Lower lobe of right lung (tissue), 2 donors: ENCODE measurements around the gene ECPAS. TPM values are rescaled to one million over a fixed set of nuclear protein-coding genes. Genes with fewer than 3 reads are reported as not detected.
A peak's percentile ranks its signal among the peaks of the same experiment; 100 is the strongest.

Experiments used
- ATAC-seq, 2 donors: fragments of 200-7000 bp; cut with Tn5 transposase; one replicate each; pipeline ENCODE4 v1.9.1; 2020 to 2022; ENCODE audit warnings: mild to moderate bottlenecking in 2 of 2, moderate library complexity in 2 of 2
- DNase-seq: peaks from one replicate; pipeline ENCODE4 v3.0.0-alpha.2; 2020
- H3K27ac ChIP-seq: fragments of 200-600 bp; one replicate; pipeline ENCODE4 v1.8.0; 2022
- H3K27me3 ChIP-seq: fragments of 200-600 bp; one replicate; pipeline ENCODE4 v1.8.0; 2022; ENCODE audit warnings: low read depth
- H3K36me3 ChIP-seq: fragments of 200-600 bp; one replicate; pipeline ENCODE4 v1.8.0; 2022; ENCODE audit warnings: mild to moderate bottlenecking
- H3K4me1 ChIP-seq: fragments of 200-600 bp; one replicate; pipeline ENCODE4 v1.8.0; 2022
- H3K4me3 ChIP-seq: fragments of 200-600 bp; one replicate; pipeline ENCODE4 v1.8.0; 2022; ENCODE audit warnings: mild to moderate bottlenecking
- H3K9me3 ChIP-seq: fragments of 200-600 bp; one replicate; pipeline ENCODE4 v1.8.0; 2022
- intact Hi-C: fragments of 100-400 bp; cut with DNase I; formaldehyde crosslinking; loops from one replicate; pipeline ENCODE4 v1.11.0; 2022
- total RNA-seq: library from RNA; stranded (reverse); fragmentation: NEBNext Ultra II Directional; extraction: Animal tissue kit (Norgen Biotek cat#: 25700); gene quantifications from one replicate; pipeline ENCODE4 v1.2.1, GENCODE V29; 2021
- TF ChIP-seq, protein P1 (sequence below): fragments of 200-600 bp; IDR thresholded peaks from one replicate; pipeline ENCODE4 v1.8.0; 2022; ENCODE audit warnings: antibody characterized with exemption, mild to moderate bottlenecking
- donor health status: DM: no; HTN: yes; CAD: no; lungs with severe emphysema.

ECPAS gene
- total RNA-seq, 1 donor from 2014 or later: 97.1 TPM

DNA sequence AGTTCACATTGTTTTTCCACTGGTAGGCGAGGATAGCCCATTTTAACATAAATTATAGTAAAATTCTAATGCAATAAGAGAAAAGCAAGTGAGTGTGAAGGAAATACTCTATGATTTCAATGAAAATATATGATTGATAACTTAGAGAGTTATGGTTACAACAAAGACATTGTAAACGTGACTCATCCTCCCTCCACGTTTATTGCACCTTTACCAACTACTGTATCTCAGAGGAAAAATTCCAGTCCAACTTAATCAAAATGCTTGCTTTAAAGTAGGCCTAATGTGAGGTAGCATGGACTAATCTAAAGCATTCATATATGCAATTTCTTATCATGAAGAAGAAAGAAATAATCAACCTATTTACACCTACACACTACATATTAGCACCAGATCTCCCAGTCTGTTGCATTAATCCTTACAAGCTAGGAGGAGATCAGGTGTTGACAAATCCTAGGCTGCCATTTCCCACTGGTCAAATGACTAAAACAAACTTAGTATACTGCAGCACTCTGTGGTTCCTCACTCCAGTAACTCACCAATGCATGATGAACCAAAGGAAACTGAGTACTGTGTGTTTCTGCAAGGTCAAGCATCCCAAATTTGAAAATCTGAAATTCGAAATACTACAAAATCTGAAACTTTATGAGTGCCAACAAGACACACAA, 41.7 kb downstream of the ECPAS start:
- Histone ChIP-seq H3K4me3 (no peak overlapping the region), H3K27me3 (no peaks in the 10 kb centered on the region), H3K36me3 (peaks cover 75% of the 10 kb centered on the region), H3K27ac (no peak overlapping the region), H3K4me1 (no peaks in the 10 kb centered on the region), H3K9me3 (no peaks in the 10 kb centered on the region)
- intact Hi-C loops: no loop called here
- DNase-seq: no peak
- TF ChIP-seq, protein P1, sequence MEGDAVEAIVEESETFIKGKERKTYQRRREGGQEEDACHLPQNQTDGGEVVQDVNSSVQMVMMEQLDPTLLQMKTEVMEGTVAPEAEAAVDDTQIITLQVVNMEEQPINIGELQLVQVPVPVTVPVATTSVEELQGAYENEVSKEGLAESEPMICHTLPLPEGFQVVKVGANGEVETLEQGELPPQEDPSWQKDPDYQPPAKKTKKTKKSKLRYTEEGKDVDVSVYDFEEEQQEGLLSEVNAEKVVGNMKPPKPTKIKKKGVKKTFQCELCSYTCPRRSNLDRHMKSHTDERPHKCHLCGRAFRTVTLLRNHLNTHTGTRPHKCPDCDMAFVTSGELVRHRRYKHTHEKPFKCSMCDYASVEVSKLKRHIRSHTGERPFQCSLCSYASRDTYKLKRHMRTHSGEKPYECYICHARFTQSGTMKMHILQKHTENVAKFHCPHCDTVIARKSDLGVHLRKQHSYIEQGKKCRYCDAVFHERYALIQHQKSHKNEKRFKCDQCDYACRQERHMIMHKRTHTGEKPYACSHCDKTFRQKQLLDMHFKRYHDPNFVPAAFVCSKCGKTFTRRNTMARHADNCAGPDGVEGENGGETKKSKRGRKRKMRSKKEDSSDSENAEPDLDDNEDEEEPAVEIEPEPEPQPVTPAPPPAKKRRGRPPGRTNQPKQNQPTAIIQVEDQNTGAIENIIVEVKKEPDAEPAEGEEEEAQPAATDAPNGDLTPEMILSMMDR: no peak
- ATAC-seq: no peak

DNA sequence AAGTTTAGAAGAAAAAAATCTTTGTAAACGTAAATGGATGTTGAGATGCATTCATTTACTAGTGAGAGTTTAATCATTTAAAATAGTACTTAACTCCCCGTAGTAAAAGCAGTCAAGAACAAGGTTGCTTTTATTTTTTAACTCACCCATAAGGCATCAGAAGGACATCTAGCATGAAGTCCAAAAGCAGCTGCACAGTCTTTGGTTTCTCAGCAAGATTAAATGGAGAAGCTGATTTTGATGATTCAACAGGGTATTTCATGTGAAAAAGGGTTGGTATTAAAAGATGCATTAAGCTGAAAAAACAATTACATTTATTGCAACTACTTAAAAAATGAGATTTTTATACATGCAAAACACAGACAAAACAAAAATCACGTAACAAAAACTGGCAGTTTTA, 44.0 kb downstream of the ECPAS start:
- TF ChIP-seq, protein P1: no peak
- ATAC-seq (no peak), DNase-seq (no peak)
- Histone ChIP-seq H3K4me3 (no peak overlapping the region), H3K4me1 (no peaks in the 10 kb centered on the region), H3K27me3 (no peaks in the 10 kb centered on the region), H3K9me3 (no peaks in the 10 kb centered on the region), H3K27ac (no peak overlapping the region), H3K36me3 (peaks cover 89% of the 10 kb centered on the region)
- intact Hi-C loops: no loop called here

DNA sequence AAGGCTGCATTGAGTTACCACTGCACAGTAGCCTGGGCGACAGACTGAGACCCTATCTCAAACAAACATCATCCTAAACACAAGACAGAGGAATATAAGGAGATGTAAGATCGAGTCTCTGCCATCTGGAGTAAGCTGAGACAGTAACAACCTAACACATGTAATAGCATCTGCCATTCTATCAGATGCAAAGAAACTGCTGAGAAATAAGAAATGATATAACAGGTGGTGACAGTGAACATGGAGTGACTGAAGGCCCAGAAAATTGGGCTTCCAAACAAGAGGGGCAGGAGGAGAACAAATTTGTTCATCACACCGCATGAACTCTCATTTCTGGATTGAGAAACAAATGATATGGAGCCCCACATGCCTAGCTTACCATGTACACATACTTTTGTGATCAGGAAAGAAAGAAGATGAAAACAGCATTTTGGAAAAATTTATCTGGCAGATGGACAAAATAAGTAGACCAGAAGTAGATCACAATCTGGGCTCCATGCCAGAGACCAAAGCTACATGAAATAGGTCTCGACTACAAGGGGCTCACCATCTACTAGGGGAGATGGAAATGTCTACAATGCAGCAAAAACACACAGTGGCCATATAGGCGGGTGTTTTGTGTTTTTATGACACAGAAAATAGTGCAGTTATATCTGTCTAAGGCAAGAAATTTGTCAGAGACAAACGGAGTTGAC, 45.5 kb downstream of the ECPAS start:
- H3K9me3 ChIP-seq: no peaks in the 10 kb centered on the region
- peaks cover 91% of the 10 kb centered on the region for H3K36me3 ChIP-seq
- intact Hi-C loops: loop anchor here (10.0 kb wide), 1 partner anchor 74 kb away; no protein-coding TSS in a partner anchor
- ATAC-seq (no peak), DNase-seq (no peak)
- no peak overlapping the region for H3K4me3 ChIP-seq
- no peak overlapping the region for H3K27ac ChIP-seq
- TF ChIP-seq, protein P1: no peak
- H3K4me1 ChIP-seq: no peaks in the 10 kb centered on the region
- H3K27me3 ChIP-seq: no peaks in the 10 kb centered on the region

DNA sequence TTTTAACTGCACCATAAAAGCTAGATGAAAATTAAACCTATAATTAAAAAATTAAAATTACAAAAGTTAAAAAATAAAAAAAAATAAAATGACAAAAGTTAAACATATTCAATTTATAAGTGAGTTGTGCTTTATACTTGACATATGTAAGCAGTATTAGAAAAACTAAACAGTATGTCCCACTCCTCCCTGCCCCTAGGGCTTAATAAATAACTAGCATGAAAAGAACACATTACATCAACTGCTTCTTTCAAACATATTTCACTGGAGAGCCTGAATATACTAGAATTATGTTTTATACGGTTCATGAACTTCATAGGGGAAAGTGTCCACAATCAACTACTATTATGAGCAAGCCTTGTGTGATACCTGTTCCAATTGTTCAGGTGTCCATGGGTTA, 47.6 kb downstream of the ECPAS start:
- no peaks in the 10 kb centered on the region for H3K27me3 ChIP-seq
- peaks cover 91% of the 10 kb centered on the region for H3K36me3 ChIP-seq
- no peaks in the 10 kb centered on the region for H3K4me1 ChIP-seq
- intact Hi-C loops: loop anchor here (10.0 kb wide), 1 partner anchor 72 kb away; no protein-coding TSS in a partner anchor
- no peak for DNase-seq
- TF ChIP-seq, protein P1: no peak
- H3K4me3 ChIP-seq: no peak overlapping the region
- ATAC-seq: no peak
- no peak overlapping the region for H3K27ac ChIP-seq
- H3K9me3 ChIP-seq: no peaks in the 10 kb centered on the region

DNA sequence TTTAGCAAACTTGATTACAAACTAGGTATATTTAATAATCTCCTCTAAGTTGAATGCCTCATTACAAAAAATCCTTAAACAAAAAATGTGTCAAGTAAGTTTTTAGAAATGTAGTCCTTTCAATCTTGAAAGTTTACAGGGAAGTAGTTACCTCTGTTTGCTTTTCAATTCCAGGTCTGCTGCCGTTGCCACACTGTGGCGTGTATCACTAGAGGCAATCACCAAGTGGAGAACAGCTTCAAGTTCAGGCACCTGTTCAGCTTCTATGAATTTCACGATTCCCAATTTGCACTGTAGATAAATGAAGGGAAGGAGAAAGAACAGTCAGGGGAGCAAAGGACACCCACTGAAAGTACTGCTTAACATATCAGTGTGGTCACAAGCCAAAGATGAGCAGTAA, 51.1 kb downstream of the ECPAS start:
- no peak overlapping the region for H3K27ac ChIP-seq
- no peak for DNase-seq
- no peak overlapping the region for H3K4me3 ChIP-seq
- TF ChIP-seq, protein P1: no peak
- peaks cover 92% of the 10 kb centered on the region for H3K36me3 ChIP-seq
- H3K9me3 ChIP-seq: no peaks in the 10 kb centered on the region
- peak; percentile 35 to 78 for ATAC-seq
- no peaks in the 10 kb centered on the region for H3K4me1 ChIP-seq
- intact Hi-C loops: loop anchor here (10.0 kb wide), 1 partner anchor 68 kb away; no protein-coding TSS in a partner anchor
- no peaks in the 10 kb centered on the region for H3K27me3 ChIP-seq
